ENCODE measurements around the gene LRP1.
A peak's percentile ranks its signal among the peaks of the same experiment; 100 is the strongest.

The LRP1 gene

GRCh38 chr12:57239587-57240065 lies 111.3 kb downstream of the LRP1 start:
- DNase-seq (ENCODE audit: extremely low spot score), result no peak
- CTCF ChIA-PET, result interaction anchor here (0.8 to 10.1 kb wide), 8 partner anchors 10 to 216 kb away, joined by 3 to 121 read pairs (median 6); partner anchors contain the start of genes SHMT2 and STAC3
- POLR2A ChIA-PET, result interaction anchor here (0.6 to 7.0 kb wide), 5 partner anchors 9 to 216 kb away, joined by 3 to 80 read pairs (median 6); partner anchors contain the start of genes INHBE and SHMT2
- TF ChIP-seq NFRKB (IDR thresholded peaks at IDR 0.05) (no peak), ELF4 (IDR thresholded peaks at IDR 0.05) (no peak), TARDBP (IDR thresholded peaks at IDR 0.05) (no peak), BHLHE40 (IDR thresholded peaks at IDR 0.05; ENCODE audit: borderline replicate concordance) (no peak), FOXM1 (IDR thresholded peaks at IDR 0.05; ENCODE audit: borderline replicate concordance) (no peak), FOXA1 (IDR thresholded peaks at IDR 0.05) (no peak)

DNA sequence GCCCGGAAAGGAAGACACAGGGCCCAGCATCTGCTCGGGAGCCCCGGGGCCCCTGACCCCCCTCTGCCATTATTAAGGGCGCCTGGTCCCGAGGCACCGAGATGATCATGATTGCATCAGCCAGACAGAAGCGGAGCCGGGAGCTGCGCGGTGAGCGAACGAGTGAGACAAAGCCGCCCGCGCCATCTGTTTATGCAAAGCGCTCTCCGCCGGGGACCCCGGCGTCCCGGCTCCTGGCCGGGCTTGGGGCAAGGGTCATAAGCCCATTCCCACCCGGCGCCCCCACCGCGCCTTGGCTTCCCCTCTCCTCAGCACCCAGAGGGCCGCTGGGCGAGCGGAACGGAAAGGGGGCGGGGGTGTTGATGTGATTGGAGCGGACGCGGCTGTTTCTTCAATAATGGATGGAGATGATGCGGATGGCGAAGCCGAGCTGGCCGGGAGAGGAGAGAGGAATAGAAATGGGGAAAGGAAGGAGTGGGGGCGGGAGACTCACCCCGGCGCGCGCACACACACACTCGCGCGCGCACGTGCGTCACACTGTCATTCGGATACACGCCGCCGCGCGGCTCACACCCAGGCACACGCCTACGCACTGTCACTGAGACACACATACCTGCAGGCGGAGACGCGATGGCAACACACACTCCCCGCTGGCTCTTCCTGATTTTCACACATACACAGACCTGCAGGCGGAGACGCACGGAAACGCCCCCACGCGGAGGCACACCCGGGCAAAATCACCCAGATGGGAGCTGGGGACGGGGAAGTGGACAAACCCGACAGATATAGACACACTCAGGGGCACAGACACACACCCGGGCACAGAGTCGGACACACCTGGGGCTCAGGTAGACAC lies 112.0 kb downstream of the LRP1 start:
- DNase-seq (ENCODE audit: extremely low spot score), result no peak
- POLR2A ChIA-PET, result interaction anchor here (0.6 to 7.0 kb wide), 6 partner anchors 10 to 219 kb away, joined by 3 to 80 read pairs (median 4); partner anchors contain the start of genes INHBE and SHMT2
- CTCF ChIA-PET, result interaction anchor here (1.0 to 10.1 kb wide), 4 partner anchors 10 to 128 kb away, joined by 3 to 121 read pairs (median 10); partner anchors contain the start of gene SHMT2
- TF ChIP-seq L3MBTL2 (conservative IDR thresholded peaks at IDR 0.05) (peak; percentile 27), SP1 (IDR thresholded peaks at IDR 0.05) (no peak), FOXK2 (IDR thresholded peaks at IDR 0.05) (no peak)

- TF ChIP-seq ZNF384 (IDR thresholded peaks at IDR 0.05) (no peak), BHLHE40 (IDR thresholded peaks at IDR 0.05; ENCODE audit: borderline replicate concordance) (no peak), SUZ12 (IDR thresholded peaks at IDR 0.05) (no peak), NFRKB (IDR thresholded peaks at IDR 0.05) (no peak), FOXM1 (IDR thresholded peaks at IDR 0.05; ENCODE audit: borderline replicate concordance) (no peak), HDGF (IDR thresholded peaks at IDR 0.05; ENCODE audit: borderline replicate concordance) (no peak), ARNT (IDR thresholded peaks at IDR 0.05) (no peak), LEF1 (IDR thresholded peaks at IDR 0.05; ENCODE audit: borderline replicate concordance) (no peak), CTBP1 (IDR thresholded peaks at IDR 0.05; ENCODE audit: borderline replicate concordance) (no peak), L3MBTL2 (conservative IDR thresholded peaks at IDR 0.05) (no peak), SP1 (IDR thresholded peaks at IDR 0.05) (no peak), PKNOX1 (IDR thresholded peaks at IDR 0.05) (no peak), FOXK2 (IDR thresholded peaks at IDR 0.05) (no peak), ELF4 (IDR thresholded peaks at IDR 0.05) (no peak), FOXA1 (IDR thresholded peaks at IDR 0.05) (no peak), TARDBP (IDR thresholded peaks at IDR 0.05) (no peak)
- ChIA-PET POLR2A (interaction anchor here (1.1 to 7.0 kb wide), 4 partner anchors 11 to 214 kb away, joined by 3 to 80 read pairs (median 6); partner anchors contain the start of genes INHBE and SHMT2), CTCF (interaction anchor here (0.6 to 10.1 kb wide), 5 partner anchors 11 to 343 kb away, joined by 3 to 121 read pairs (median 4); partner anchors contain the start of gene SHMT2)
- no peak for DNase-seq (ENCODE audit: extremely low spot score)
Measured at GRCh38 chr12:57240926-57241401, 112.7 kb downstream of the LRP1 start.

GRCh38 chr12:57241402-57242310 lies 113.4 kb downstream of the LRP1 start:
- ChIA-PET POLR2A (interaction anchor here (0.9 to 7.0 kb wide), 2 partner anchors 9 to 11 kb away, joined by 3 to 80 read pairs; partner anchors contain the start of genes SHMT2 and STAC3), CTCF (interaction anchor here (0.6 to 10.1 kb wide), 9 partner anchors 12 to 342 kb away, joined by 3 to 121 read pairs (median 12); partner anchors contain the start of genes NXPH4 and SHMT2)
- no peak for DNase-seq (ENCODE audit: extremely low spot score)
- TF ChIP-seq TARDBP (IDR thresholded peaks at IDR 0.05), result no peak
- no peak for TF ChIP-seq SP1 (IDR thresholded peaks at IDR 0.05)
- TF ChIP-seq LEF1 (IDR thresholded peaks at IDR 0.05; ENCODE audit: borderline replicate concordance), result no peak
- no peak for TF ChIP-seq L3MBTL2 (conservative IDR thresholded peaks at IDR 0.05)
- TF ChIP-seq SUZ12 (IDR thresholded peaks at IDR 0.05), result no peak
- TF ChIP-seq FOXK2 (IDR thresholded peaks at IDR 0.05), result no peak
- TF ChIP-seq BHLHE40 (IDR thresholded peaks at IDR 0.05; ENCODE audit: borderline replicate concordance), result no peak
- no peak for TF ChIP-seq HDGF (IDR thresholded peaks at IDR 0.05; ENCODE audit: borderline replicate concordance)
- no peak for TF ChIP-seq ZNF384 (IDR thresholded peaks at IDR 0.05)
- TF ChIP-seq PKNOX1 (IDR thresholded peaks at IDR 0.05), result no peak
- no peak for TF ChIP-seq FOXA1 (IDR thresholded peaks at IDR 0.05)
- no peak for TF ChIP-seq ARNT (IDR thresholded peaks at IDR 0.05)
- TF ChIP-seq FOXM1 (IDR thresholded peaks at IDR 0.05; ENCODE audit: borderline replicate concordance), result no peak
- no peak for TF ChIP-seq ELF4 (IDR thresholded peaks at IDR 0.05)
- TF ChIP-seq NFRKB (IDR thresholded peaks at IDR 0.05), result no peak
- no peak for TF ChIP-seq CTBP1 (IDR thresholded peaks at IDR 0.05; ENCODE audit: borderline replicate concordance)

DNA sequence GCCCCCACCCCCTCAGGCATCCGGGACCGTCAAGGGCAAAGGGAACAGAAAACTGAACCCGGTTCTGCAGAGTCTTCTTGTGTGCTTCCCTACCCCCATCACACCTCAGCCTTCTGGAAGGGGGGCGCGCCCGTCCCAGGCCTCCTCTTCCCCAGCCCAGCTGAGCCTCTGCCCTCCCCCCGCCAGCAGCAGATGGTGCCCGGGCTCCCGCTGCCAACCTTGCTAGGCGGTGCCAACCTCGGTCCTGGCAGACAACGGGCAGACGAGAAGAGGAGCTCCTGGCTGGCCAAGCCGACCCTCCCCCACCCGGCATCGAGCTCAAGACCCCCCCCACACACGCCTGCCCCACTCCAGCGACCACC lies 114.0 kb downstream of the LRP1 start:
- DNase-seq (ENCODE audit: extremely low spot score), result no peak
- CTCF ChIA-PET, result interaction anchor here (0.5 to 10.1 kb wide), 11 partner anchors 10 to 214 kb away, joined by 3 to 121 read pairs (median 11); partner anchors contain the start of genes INHBE, NXPH4 and SHMT2
- POLR2A ChIA-PET, result interaction anchor here (0.9 to 7.0 kb wide), 4 partner anchors 9 to 115 kb away, joined by 3 to 80 read pairs (median 3); partner anchors contain the start of genes SHMT2 and STAC3
- no peak for TF ChIP-seq PKNOX1 (IDR thresholded peaks at IDR 0.05)
- TF ChIP-seq ARNT (IDR thresholded peaks at IDR 0.05), result no peak

All from HEK293T (cell line).